ENCODE results near the gene SHKBP1. TPM values are rescaled to one million over a fixed set of nuclear protein-coding genes. Genes with fewer than 3 reads are reported as not detected.
A peak's percentile ranks its signal among the peaks of the same experiment; 100 is the strongest.

The SHKBP1 gene
- total and polyA plus RNA-seq, 2 donors (not counting 1 experiment from before 2014, with no cell fraction given): 179 to 227 TPM

DNA sequence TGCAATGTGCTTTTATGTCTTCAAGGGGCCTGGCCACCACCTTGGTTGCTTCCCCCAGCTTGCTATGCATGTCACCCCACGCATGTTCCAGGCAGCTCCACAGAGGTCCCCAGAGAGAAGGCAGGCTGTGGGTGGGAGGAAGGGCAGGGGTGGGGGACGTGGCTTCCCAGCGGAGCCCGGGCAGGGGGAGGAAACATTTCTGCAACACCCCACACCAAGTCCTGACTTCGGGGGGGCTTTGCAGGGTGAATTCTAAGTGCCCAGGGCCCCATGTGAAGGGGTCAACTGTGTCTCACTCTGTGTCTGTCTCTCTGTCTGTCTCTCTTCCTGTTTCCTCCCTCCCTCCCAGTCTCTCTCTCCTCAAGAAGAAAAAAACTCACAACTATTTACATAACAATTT lies 64.1 kb downstream of the SHKBP1 start:
- no peak for ATAC-seq (ENCODE audit: low read depth)
- ChIA-PET POLR2A (no interaction called here), CTCF (no interaction called here)
- no peak for DNase-seq
- Mint-ChIP-seq H3K27me3 (peaks cover 3% of the 10 kb centered on the region), H3K4me1 (peaks cover 9% of the 10 kb centered on the region), H3K4me3 (no peak overlapping the region), H3K9me3 (ENCODE audit: insufficient read depth) (no peaks in the 10 kb centered on the region), H3K27ac (no peak overlapping the region)
- H3K79me2 ChIP-seq (ENCODE audit: control insufficient read depth, insufficient read depth, low read length): no peaks in the 10 kb centered on the region
- H3K4me2 ChIP-seq (replicated peaks; ENCODE audit: low read depth, low read length, poor library complexity, severe bottlenecking): peak overlapping the region; percentile 22
- no peak overlapping the region for H3K4me3 ChIP-seq (ENCODE audit: control extremely low read depth in 1 of 5, extremely low read depth in 1 of 5, insufficient read depth in 1 of 5, low read depth in 2 of 5, low read length in 4 of 5)
- H3K9ac ChIP-seq (ENCODE audit: low read length): no peak overlapping the region
- H3K27me3 ChIP-seq (replicated peaks in 1 of 4; ENCODE audit: control extremely low read depth in 1 of 4, control insufficient read depth in 3 of 4, insufficient read depth in 4 of 4, low read length in 3 of 4): peaks cover 0 to 3% (median 0%) of the 10 kb centered on the region in 4 experiments
- no peaks in the 10 kb centered on the region for H3K36me3 ChIP-seq (replicated peaks in 1 of 2; ENCODE audit: control extremely low read depth in 1 of 2, control insufficient read depth in 1 of 2, extremely low read depth in 1 of 2, insufficient read depth in 2 of 2, low read length in 1 of 2)
- H3K9me3 ChIP-seq (ENCODE audit: control extremely low read depth in 1 of 3, control insufficient read depth in 2 of 3, insufficient read depth in 1 of 3, low read length in 2 of 3): no peaks in the 10 kb centered on the region
- intact Hi-C loops (cut with micrococcal nuclease): no loop called here
- TF ChIP-seq EZH2 (IDR thresholded peaks at IDR 0.05; ENCODE audit: borderline replicate concordance, insufficient read depth, low read depth, low read length, poor library complexity, severe bottlenecking): no peak
- TF ChIP-seq, protein P1, sequence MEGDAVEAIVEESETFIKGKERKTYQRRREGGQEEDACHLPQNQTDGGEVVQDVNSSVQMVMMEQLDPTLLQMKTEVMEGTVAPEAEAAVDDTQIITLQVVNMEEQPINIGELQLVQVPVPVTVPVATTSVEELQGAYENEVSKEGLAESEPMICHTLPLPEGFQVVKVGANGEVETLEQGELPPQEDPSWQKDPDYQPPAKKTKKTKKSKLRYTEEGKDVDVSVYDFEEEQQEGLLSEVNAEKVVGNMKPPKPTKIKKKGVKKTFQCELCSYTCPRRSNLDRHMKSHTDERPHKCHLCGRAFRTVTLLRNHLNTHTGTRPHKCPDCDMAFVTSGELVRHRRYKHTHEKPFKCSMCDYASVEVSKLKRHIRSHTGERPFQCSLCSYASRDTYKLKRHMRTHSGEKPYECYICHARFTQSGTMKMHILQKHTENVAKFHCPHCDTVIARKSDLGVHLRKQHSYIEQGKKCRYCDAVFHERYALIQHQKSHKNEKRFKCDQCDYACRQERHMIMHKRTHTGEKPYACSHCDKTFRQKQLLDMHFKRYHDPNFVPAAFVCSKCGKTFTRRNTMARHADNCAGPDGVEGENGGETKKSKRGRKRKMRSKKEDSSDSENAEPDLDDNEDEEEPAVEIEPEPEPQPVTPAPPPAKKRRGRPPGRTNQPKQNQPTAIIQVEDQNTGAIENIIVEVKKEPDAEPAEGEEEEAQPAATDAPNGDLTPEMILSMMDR (IDR thresholded peaks at IDR 0.05): no peak
- peaks cover 5 to 8% of the 10 kb centered on the region in 2 donors for H3K4me1 ChIP-seq (ENCODE audit: control insufficient read depth in 2 of 2, insufficient read depth in 2 of 2, low read length in 2 of 2)
- 0% methylated on average over 1 of the region's 5 CpGs for WGBS (ENCODE audit: insufficient coverage)
- H3K27ac ChIP-seq (ENCODE audit: low read length in 2 of 2): no peak overlapping the region
- no peaks in the 10 kb centered on the region for H4K20me1 ChIP-seq (ENCODE audit: control insufficient read depth, insufficient read depth, low read length, poor library complexity, severe bottlenecking)
- no peak overlapping the region for H2AFZ ChIP-seq (ENCODE audit: insufficient read depth, low read depth, low read length, poor library complexity, severe bottlenecking)

Other genes starting within 250 kb of the SHKBP1 start
- 14.3 and 16.7 TPM in 2 replicates for gene C19orf47, start 228.5 kb upstream of the SHKBP1 start, total RNA-seq
- 9.2 and 12.7 TPM in 2 replicates for gene C19orf47, start 228.5 kb upstream of the SHKBP1 start, polyA plus RNA-seq
- gene PLD3, start 228.2 kb upstream of the SHKBP1 start, total RNA-seq: 61.7 and 69.0 TPM in 2 replicates
- 84.8 and 153 TPM in 2 replicates for gene PLD3, start 228.2 kb upstream of the SHKBP1 start, polyA plus RNA-seq
- 0.20 TPM in 1 of 2 replicates, not detected in the other for gene HIPK4, start 186.7 kb upstream of the SHKBP1 start, total RNA-seq
- 0.04 and 0.06 TPM in 2 replicates for gene HIPK4, start 186.7 kb upstream of the SHKBP1 start, polyA plus RNA-seq
- 2.5 and 3.5 TPM in 2 replicates for gene PRX, start 163.5 kb upstream of the SHKBP1 start, total RNA-seq
- gene PRX, start 163.5 kb upstream of the SHKBP1 start, polyA plus RNA-seq: 0.68 and 1.1 TPM in 2 replicates
- gene SERTAD1, start 150.9 kb upstream of the SHKBP1 start, total RNA-seq: 11.9 and 13.6 TPM in 2 replicates
- gene SERTAD1, start 150.9 kb upstream of the SHKBP1 start, polyA plus RNA-seq: 28.4 and 59.4 TPM in 2 replicates
- gene SERTAD3, start 132.5 kb upstream of the SHKBP1 start, total RNA-seq: 39.3 and 41.6 TPM in 2 replicates
- gene SERTAD3, start 132.5 kb upstream of the SHKBP1 start, polyA plus RNA-seq: 16.4 and 43.9 TPM in 2 replicates
- gene BLVRB, start 111.1 kb upstream of the SHKBP1 start, total RNA-seq: 11.8 and 14.2 TPM in 2 replicates
- 16.2 and 23.2 TPM in 2 replicates for gene BLVRB, start 111.1 kb upstream of the SHKBP1 start, polyA plus RNA-seq
- gene SPTBN4, start 109.9 kb upstream of the SHKBP1 start, total RNA-seq: 0.56 and 0.67 TPM in 2 replicates
- gene SPTBN4, start 109.9 kb upstream of the SHKBP1 start, polyA plus RNA-seq: 0.03 and 0.04 TPM in 2 replicates
- gene LTBP4, start 24.5 kb downstream of the SHKBP1 start, total RNA-seq: 81.2 and 83.3 TPM in 2 replicates
- 105 and 127 TPM in 2 replicates for gene LTBP4, start 24.5 kb downstream of the SHKBP1 start, polyA plus RNA-seq
- gene NUMBL, start 113.8 kb downstream of the SHKBP1 start, total RNA-seq: 21.8 and 27.7 TPM in 2 replicates
- 7.8 and 14.2 TPM in 2 replicates for gene NUMBL, start 113.8 kb downstream of the SHKBP1 start, polyA plus RNA-seq
- gene COQ8B, start 140.0 kb downstream of the SHKBP1 start, total RNA-seq: 55.4 and 58.9 TPM in 2 replicates
- gene COQ8B, start 140.0 kb downstream of the SHKBP1 start, polyA plus RNA-seq: 60.6 and 62.6 TPM in 2 replicates
- gene ITPKC, start 140.2 kb downstream of the SHKBP1 start, total RNA-seq: 13.1 and 16.0 TPM in 2 replicates
- 6.7 and 8.7 TPM in 2 replicates for gene ITPKC, start 140.2 kb downstream of the SHKBP1 start, polyA plus RNA-seq
- gene ACTMAP, start 173.6 kb downstream of the SHKBP1 start, total RNA-seq: 9.8 and 10.2 TPM in 2 replicates
- 7.7 and 11.4 TPM in 2 replicates for gene ACTMAP, start 173.6 kb downstream of the SHKBP1 start, polyA plus RNA-seq
- gene SNRPA, start 174.3 kb downstream of the SHKBP1 start, total RNA-seq: 90.7 and 92.0 TPM in 2 replicates
- 104 and 147 TPM in 2 replicates for gene SNRPA, start 174.3 kb downstream of the SHKBP1 start, polyA plus RNA-seq
- 2.3 and 5.7 TPM in 2 replicates for gene MIA, start 198.6 kb downstream of the SHKBP1 start, total RNA-seq
- gene MIA, start 198.6 kb downstream of the SHKBP1 start, polyA plus RNA-seq: 0.37 and 0.75 TPM in 2 replicates
- gene RAB4B, start 201.4 kb downstream of the SHKBP1 start, total RNA-seq: 104 and 108 TPM in 2 replicates
- gene RAB4B, start 201.4 kb downstream of the SHKBP1 start, polyA plus RNA-seq: 141 and 196 TPM in 2 replicates
- 178 and 182 TPM in 2 replicates for gene EGLN2, start 222.3 kb downstream of the SHKBP1 start, total RNA-seq
- gene EGLN2, start 222.3 kb downstream of the SHKBP1 start, polyA plus RNA-seq: 111 and 130 TPM in 2 replicates